Measurements from ENCODE around the gene CD99L2. TPM values are rescaled to one million over a fixed set of nuclear protein-coding genes. Genes with fewer than 3 reads are reported as not detected.

The CD99L2 gene
- total RNA-seq, 2 donors from 2014 or later = 12.3 to 15.4 TPM

DNA sequence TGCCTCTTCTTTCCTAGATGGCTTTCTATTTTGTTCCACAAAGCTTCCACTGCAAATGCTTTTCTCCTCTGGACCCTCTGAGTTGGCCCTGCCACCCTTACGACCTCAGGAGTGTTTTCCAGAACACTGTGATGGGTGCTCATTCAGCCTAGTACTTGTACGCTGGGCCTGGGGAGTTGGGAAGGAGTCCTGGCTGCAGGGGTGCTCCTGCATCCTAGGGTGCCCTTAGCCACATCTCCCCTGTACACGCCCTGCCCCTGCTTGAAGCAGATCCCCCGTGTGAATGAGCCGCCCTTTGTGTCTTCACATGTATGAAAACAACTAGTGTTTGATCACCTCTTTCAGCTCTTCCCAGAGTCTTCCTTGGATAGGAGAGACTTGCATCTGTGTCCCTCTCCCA lies 141.1 kb downstream of the CD99L2 start:
- no peak overlapping the region for H3K27ac ChIP-seq
- intact Hi-C loops (cut with DNase I) = no loop called here
- no peaks in the 10 kb centered on the region for H3K36me3 ChIP-seq
- no peaks in the 10 kb centered on the region for H3K9me3 ChIP-seq
- no peaks in the 10 kb centered on the region for H3K4me1 ChIP-seq
- no peak overlapping the region for H3K9ac ChIP-seq (ENCODE audit: low read depth in 2 of 2, low read length in 2 of 2)
- TF ChIP-seq CTCF (IDR thresholded peaks at IDR 0.05) = no peak
- H3K4me3 ChIP-seq = no peak overlapping the region
- H3K27me3 ChIP-seq = no peaks in the 10 kb centered on the region
- DNase-seq = no peak

GRCh38 chrX:150753968-150754367 lies 144.5 kb downstream of the CD99L2 start:
- H3K27ac ChIP-seq = no peak overlapping the region
- no peak for TF ChIP-seq CTCF (IDR thresholded peaks at IDR 0.05)
- H3K4me1 ChIP-seq = no peaks in the 10 kb centered on the region
- no peak overlapping the region for H3K9ac ChIP-seq (ENCODE audit: low read depth in 2 of 2, low read length in 2 of 2)
- no peaks in the 10 kb centered on the region for H3K27me3 ChIP-seq
- H3K36me3 ChIP-seq = no peaks in the 10 kb centered on the region
- no peak overlapping the region for H3K4me3 ChIP-seq
- no peak for DNase-seq
- H3K9me3 ChIP-seq = no peaks in the 10 kb centered on the region
- intact Hi-C loops (cut with DNase I) = no loop called here

- H3K9me3 ChIP-seq = no peaks in the 10 kb centered on the region
- H3K27ac ChIP-seq = no peak overlapping the region
- TF ChIP-seq CTCF (IDR thresholded peaks at IDR 0.05) = no peak
- no peak overlapping the region for H3K9ac ChIP-seq (ENCODE audit: low read depth in 2 of 2, low read length in 2 of 2)
- no peak for DNase-seq
- intact Hi-C loops (cut with DNase I) = no loop called here
- no peaks in the 10 kb centered on the region for H3K27me3 ChIP-seq
- no peaks in the 10 kb centered on the region for H3K4me1 ChIP-seq
- no peaks in the 10 kb centered on the region for H3K36me3 ChIP-seq
- H3K4me3 ChIP-seq = no peak overlapping the region
Observed at GRCh38 chrX:150753357-150753756, 145.1 kb downstream of the CD99L2 start.

DNA sequence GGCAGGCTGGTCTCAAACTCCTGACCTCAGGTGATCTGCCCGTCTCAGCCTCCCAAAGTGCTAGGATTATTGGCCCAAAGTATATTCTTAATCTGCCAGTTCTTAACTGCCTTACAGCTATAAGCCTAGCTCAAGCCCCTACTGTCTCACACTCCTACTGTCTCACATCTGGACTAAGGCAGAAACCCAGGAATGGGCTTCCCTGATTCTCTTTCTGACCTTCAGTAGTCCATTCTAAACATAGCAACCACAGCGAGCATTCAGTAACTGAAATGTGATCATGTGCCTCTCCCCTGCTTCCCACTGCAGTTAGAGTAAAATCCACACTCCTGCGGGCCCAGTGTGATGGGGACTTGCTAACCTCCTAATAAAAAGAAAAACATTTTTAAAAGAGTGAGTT lies 146.3 kb downstream of the CD99L2 start:
- H3K27me3 ChIP-seq = no peaks in the 10 kb centered on the region
- no peak for DNase-seq
- TF ChIP-seq CTCF (IDR thresholded peaks at IDR 0.05) = no peak
- H3K4me1 ChIP-seq = no peaks in the 10 kb centered on the region
- H3K9ac ChIP-seq (ENCODE audit: low read depth in 2 of 2, low read length in 2 of 2) = no peak overlapping the region
- intact Hi-C loops (cut with DNase I) = no loop called here
- no peaks in the 10 kb centered on the region for H3K9me3 ChIP-seq
- H3K27ac ChIP-seq = no peak overlapping the region
- no peak overlapping the region for H3K4me3 ChIP-seq
- H3K36me3 ChIP-seq = no peaks in the 10 kb centered on the region

GRCh38 chrX:150736475-150736874 lies 162.0 kb downstream of the CD99L2 start:
- intact Hi-C loops (cut with DNase I) = no loop called here
- Histone ChIP-seq H3K27ac (no peak overlapping the region), H3K9me3 (no peaks in the 10 kb centered on the region), H3K4me1 (no peaks in the 10 kb centered on the region), H3K36me3 (no peaks in the 10 kb centered on the region), H3K9ac (ENCODE audit: low read depth in 2 of 2, low read length in 2 of 2) (no peak overlapping the region), H3K27me3 (no peaks in the 10 kb centered on the region), H3K4me3 (no peak overlapping the region)
- TF ChIP-seq CTCF (IDR thresholded peaks at IDR 0.05) = no peak
- DNase-seq = no peak

GRCh38 chrX:150731795-150732194 lies 166.7 kb downstream of the CD99L2 start:
- no peak overlapping the region for H3K27ac ChIP-seq
- no peaks in the 10 kb centered on the region for H3K27me3 ChIP-seq
- no peaks in the 10 kb centered on the region for H3K9me3 ChIP-seq
- no peak overlapping the region for H3K9ac ChIP-seq (ENCODE audit: low read depth in 2 of 2, low read length in 2 of 2)
- DNase-seq = no peak
- no peaks in the 10 kb centered on the region for H3K4me1 ChIP-seq
- no peak overlapping the region for H3K4me3 ChIP-seq
- intact Hi-C loops (cut with DNase I) = no loop called here
- no peak for TF ChIP-seq CTCF (IDR thresholded peaks at IDR 0.05)
- no peaks in the 10 kb centered on the region for H3K36me3 ChIP-seq
